Measurements from ENCODE around the gene ZCCHC9.

The ZCCHC9 gene

DNA sequence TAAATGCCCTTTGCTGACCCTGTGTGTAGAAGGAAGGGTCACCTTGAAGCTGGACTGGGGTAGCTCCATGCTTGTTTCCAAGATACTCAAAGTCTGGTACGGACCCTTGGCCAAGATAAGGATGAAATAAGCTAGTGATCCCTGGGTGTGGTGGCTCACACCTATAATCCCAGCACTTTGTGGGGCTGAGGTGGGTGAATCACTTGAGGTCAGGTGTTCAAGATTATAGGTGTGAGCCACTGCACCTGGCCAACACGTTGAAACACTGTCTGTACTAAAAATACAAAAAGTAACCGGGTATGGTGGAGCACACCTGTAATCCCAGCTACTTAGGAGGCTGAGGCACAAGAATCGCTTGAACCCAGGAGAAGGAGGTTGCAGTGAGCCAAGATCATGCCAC is 59.3 kb downstream of the ZCCHC9 start:
- no peak for DNase-seq

DNA sequence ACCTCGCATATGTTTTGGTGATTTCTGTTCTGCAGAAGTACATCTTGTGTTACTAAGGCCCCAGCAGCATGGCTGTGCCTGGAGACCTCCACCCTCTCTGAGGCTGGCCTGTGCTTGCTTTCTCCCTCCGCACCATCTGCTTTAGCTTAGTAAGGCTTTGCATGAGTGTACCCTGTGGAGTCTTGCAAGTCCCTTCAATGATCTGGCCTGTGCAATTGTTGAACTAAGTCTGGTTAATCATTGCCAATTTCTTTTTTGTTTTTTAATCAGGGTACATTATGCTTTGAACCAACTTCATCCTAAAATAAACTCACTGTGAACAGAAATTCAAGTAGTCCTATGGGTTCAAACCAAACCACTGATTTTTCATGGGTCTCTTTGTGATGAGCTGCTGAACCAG is 60.2 kb downstream of the ZCCHC9 start:
- DNase-seq: no peak

Measured in NCI-H1092 (cell line).